ENCODE results near the gene FMO1. TPM values are rescaled to one million over a fixed set of nuclear protein-coding genes. Genes with fewer than 3 reads are reported as not detected.

Gene FMO1
- total RNA-seq, 1 experiment from 2014 or later, result not detected

DNA sequence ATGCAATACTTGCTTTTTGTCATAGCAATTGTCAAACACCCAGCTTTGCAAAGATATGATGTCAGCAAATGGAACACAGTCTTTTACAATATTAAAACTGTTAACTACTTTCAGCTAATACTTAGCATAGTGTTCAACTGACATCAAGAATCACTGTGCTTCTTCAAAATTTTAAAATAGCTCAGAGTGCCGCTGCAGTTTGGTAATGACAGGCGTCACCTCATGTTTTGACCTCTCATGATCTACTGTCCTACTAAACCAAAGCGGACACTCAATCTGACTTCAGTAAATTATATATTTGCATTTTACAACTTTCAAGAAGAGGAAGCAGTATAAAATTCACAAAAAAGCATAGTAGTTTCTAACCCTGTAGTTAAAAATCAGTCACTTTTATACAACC, 2.0 kb downstream of the FMO1 start:
- no peaks in the 10 kb centered on the region for H3K36me3 ChIP-seq
- H3K4me3 ChIP-seq, result no peak overlapping the region
- H3K4me1 ChIP-seq (replicated peaks), result no peaks in the 10 kb centered on the region
- no peak for DNase-seq (ENCODE audit: low read depth in 1 of 2, low spot score in 2 of 2)
- peaks cover 20% of the 10 kb centered on the region for H3K27me3 ChIP-seq (replicated peaks)
- no peaks in the 10 kb centered on the region for H3K9me3 ChIP-seq (replicated peaks)
- no peak overlapping the region for H3K27ac ChIP-seq

DNA sequence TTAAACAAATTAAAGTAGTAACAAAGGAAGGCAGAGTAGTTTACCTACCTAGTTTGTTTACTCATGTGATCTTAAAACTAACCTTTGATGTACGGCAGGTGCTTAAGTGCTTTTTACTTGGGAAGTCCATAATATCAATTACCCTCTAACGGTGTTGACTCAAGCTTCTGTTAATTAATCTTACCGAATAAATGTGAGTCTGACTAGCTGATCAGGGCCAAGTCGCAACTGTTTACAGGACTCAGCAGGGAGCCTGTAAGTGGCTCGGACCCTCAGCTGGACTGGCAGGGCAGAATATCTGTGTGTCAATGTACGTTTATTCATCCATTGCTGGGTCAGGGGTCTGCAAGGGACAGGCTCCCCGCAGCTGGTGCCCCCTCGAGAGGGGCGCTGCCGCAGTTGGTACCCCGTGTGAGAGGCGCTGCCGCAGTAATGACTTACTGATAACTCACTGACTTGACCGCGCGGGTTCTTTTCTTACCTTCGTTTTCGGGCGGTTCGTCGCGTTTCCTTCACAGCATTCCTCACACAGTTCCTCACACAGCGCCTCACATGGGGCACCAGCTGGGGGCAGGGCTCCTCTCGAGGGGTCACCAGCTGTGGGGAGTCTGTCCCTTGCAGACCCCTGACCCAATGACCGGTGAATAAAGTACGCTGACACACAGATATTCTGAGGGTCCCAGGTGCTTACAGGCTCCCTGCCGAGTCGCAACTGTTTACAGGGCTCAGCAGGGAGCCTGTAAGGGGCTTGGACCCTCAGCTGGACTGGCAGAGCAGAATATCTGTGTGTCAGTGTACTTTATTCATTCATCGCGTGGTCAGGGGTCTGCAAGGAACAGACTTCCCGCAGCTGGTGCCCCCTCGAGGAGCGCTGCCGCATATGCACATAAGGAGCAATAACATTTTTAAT, 3.0 kb downstream of the FMO1 start:
- peak in 1 of 2 experiments; percentile 18 for DNase-seq (ENCODE audit: low read depth in 1 of 2, low spot score in 2 of 2)
- H3K27ac ChIP-seq, result no peak overlapping the region

DNA sequence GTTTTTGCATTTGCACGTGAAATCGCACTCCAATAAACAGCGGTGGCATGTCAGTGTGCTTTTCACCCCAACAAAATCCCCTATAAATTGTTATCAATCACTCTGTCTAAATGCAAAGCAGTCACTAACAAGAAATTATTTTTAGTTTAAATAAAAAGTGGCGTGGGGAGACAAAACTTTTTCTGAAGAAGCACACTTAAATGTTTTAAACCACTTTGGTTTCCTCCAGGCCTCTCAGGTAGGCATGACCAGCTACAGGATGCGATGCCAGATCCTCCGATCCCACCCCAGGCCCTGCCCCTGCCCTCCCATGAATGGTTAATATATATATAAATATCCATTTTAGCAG, 3.6 kb downstream of the FMO1 start:
- DNase-seq (ENCODE audit: low read depth in 1 of 2, low spot score in 2 of 2), result no peak
- peaks cover 20% of the 10 kb centered on the region for H3K27me3 ChIP-seq (replicated peaks)
- no peaks in the 10 kb centered on the region for H3K4me1 ChIP-seq (replicated peaks)
- H3K4me3 ChIP-seq, result no peak overlapping the region; the same call in 1 of the 2 replicates
- no peaks in the 10 kb centered on the region for H3K36me3 ChIP-seq
- no peaks in the 10 kb centered on the region for H3K9me3 ChIP-seq (replicated peaks)
- H3K27ac ChIP-seq, result no peak overlapping the region

More for the DNA sequence above, 3.0 kb downstream of the FMO1 start:
- H3K4me3 ChIP-seq, result peak overlapping the region; percentile 39
- no peaks in the 10 kb centered on the region for H3K4me1 ChIP-seq (replicated peaks)
- no peaks in the 10 kb centered on the region for H3K9me3 ChIP-seq (replicated peaks)
- H3K36me3 ChIP-seq, result no peaks in the 10 kb centered on the region
- peaks cover 20% of the 10 kb centered on the region for H3K27me3 ChIP-seq (replicated peaks)

DNA sequence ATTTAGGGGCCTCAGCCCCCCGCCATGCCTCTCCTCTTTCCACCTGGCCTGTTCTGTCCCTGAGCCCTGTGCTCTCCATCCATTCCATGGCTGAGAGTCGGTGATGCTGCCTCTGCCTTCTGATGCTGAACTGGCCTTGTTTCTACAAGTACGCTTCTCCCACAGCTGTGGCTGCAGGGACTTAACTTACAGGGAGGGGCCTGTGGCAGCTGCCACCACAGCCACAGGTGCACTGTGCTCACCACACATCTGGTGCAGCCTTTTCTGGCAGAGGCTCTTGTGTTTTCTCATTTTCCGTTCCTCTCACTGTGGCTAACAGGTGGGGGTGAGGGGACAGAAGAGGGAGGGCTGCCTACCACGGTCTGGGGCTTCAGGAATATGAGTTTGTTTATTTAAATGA, 4.2 kb downstream of the FMO1 start:
- Histone ChIP-seq H3K4me3 (no peak overlapping the region), H3K36me3 (no peaks in the 10 kb centered on the region), H3K4me1 (replicated peaks) (no peaks in the 10 kb centered on the region), H3K27me3 (replicated peaks) (peaks cover 20% of the 10 kb centered on the region), H3K27ac (no peak overlapping the region), H3K9me3 (replicated peaks) (no peaks in the 10 kb centered on the region)
- no peak for DNase-seq (ENCODE audit: low read depth in 1 of 2, low spot score in 2 of 2)

DNA sequence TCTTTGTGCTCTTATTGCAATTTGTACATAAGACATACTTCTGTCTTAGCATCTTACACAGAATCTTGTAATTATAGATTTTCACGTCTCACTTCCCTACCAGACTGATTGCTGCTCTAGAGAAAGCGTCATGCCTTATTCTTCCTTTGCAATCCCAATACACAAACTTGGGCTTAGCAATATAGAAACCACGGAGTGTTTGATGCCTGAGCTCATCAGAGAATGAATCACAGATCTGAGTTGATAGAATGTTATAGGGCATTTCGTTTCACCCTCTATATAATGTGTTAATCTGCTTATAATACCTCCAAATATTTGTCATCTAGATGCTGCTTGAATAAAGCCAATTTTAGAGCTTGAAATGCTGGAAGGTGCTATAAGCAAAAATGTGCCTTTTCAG, 6.6 kb downstream of the FMO1 start:
- Histone ChIP-seq H3K36me3 (no peaks in the 10 kb centered on the region), H3K27me3 (replicated peaks) (peaks cover 9% of the 10 kb centered on the region), H3K27ac (no peak overlapping the region), H3K4me3 (no peak overlapping the region), H3K4me1 (replicated peaks) (no peaks in the 10 kb centered on the region), H3K9me3 (replicated peaks) (no peaks in the 10 kb centered on the region)
- no peak for DNase-seq (ENCODE audit: low read depth in 1 of 2, low spot score in 2 of 2)

DNA sequence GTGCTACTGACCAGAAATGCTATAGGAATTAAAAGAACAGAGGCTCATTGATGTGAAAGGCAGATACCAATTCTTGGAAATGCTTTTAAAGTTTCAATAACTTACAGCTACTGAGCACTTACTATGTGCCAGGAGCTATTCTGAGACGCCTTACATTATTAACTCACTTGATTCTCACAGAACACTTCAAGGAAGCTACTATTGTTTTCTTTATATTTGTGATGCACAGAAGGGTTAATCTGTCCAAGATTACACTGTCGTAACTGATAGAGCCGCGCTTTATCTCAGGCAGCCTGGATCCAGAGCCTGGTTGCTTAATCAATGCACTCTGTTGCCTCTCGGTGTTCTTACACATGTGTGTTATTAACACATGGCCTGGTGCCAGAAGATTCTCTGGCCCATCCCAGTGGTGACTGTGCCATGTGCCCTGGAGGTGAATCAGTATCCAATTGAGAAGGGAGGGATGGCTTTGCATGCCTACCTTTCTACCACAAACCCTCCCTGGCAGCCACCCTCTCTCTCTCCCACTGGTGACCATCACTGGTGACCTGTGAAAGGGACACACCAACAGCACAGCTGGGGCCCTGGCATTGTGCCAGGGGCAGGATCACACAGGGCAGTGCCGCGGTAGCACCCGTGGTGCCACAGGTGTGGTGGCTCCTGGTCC, 8.8 kb downstream of the FMO1 start:
- no peak overlapping the region for H3K27ac ChIP-seq
- no peaks in the 10 kb centered on the region for H3K4me1 ChIP-seq (replicated peaks)
- no peaks in the 10 kb centered on the region for H3K9me3 ChIP-seq (replicated peaks)
- no peaks in the 10 kb centered on the region for H3K36me3 ChIP-seq
- DNase-seq (ENCODE audit: low read depth in 1 of 2, low spot score in 2 of 2), result no peak
- no peak overlapping the region for H3K4me3 ChIP-seq
- no peaks in the 10 kb centered on the region for H3K27me3 ChIP-seq (replicated peaks)

DNA sequence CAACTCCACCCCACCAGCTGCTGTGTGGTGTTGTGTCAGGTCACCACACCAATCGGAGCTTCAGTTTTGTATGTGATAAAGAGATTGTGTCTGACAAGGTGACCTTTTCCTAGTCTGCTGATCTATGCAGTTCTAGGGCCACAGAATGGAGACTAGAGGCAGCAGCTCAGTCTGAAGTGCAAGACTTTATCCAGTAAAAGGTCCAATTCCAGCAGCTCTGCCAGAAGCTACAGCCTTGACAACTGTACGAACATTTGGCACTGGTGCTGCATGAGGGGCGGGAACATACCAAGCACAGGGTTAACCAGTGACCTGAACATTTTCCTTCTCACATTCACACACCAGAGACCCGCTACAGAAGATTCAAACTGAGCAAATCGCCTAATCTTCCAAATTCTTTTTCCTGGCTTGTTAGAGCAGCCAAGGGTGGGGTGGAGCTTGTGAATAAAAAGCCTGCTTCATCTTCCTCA, 9.3 kb downstream of the FMO1 start:
- Histone ChIP-seq H3K27me3 (replicated peaks) (no peaks in the 10 kb centered on the region), H3K36me3 (no peaks in the 10 kb centered on the region), H3K9me3 (replicated peaks) (no peaks in the 10 kb centered on the region), H3K4me1 (replicated peaks) (no peaks in the 10 kb centered on the region), H3K27ac (no peak overlapping the region), H3K4me3 (no peak overlapping the region)
- DNase-seq (ENCODE audit: low read depth in 1 of 2, low spot score in 2 of 2), result no peak

DNA sequence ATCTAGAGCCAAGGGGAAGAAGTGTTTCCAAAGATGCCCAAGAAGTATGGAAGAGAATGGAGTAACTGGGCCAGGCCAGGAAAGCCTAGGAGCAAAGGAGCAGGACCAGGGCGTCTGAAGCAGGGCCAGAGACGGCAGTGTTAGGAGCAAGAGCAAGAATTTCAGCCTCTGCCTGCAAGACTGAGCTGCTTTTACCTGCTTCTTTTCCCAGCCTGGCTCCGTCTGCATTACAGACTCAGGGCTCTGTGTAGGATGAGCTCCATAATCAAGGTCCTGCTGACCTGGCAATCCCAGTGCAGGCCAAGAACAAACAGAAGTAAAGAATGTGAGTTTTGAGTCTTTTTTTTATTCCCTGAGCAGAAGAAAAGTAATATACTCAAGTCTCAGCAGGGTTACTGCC, 10.1 kb downstream of the FMO1 start:
- Histone ChIP-seq H3K4me3 (no peak overlapping the region), H3K9me3 (replicated peaks) (no peaks in the 10 kb centered on the region), H3K27me3 (replicated peaks) (no peaks in the 10 kb centered on the region), H3K27ac (no peak overlapping the region), H3K4me1 (replicated peaks) (no peaks in the 10 kb centered on the region), H3K36me3 (no peaks in the 10 kb centered on the region)
- no peak for DNase-seq (ENCODE audit: low read depth in 1 of 2, low spot score in 2 of 2)

DNA sequence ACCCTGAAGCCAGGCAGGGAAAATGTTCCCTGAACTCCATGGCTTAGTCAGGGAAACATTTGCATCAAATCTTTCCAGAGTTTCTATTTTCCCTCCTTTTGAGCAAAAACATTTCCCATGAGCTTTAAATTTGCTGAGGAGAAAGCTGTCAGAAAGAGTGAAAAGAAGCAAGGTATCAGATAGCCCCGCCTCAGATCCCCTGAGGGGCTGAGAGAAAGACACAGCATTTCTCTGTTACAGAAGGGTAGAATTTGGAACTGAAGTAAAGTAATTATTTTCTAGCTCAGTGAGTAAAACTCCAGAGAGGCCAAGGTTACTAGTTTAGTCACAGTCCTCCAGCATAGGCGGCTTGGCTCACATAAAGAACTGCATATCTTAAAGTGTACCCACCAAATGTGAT, 10.6 kb downstream of the FMO1 start:
- H3K36me3 ChIP-seq, result no peaks in the 10 kb centered on the region
- H3K27me3 ChIP-seq (replicated peaks), result no peaks in the 10 kb centered on the region
- H3K4me1 ChIP-seq (replicated peaks), result no peaks in the 10 kb centered on the region
- H3K4me3 ChIP-seq, result no peak overlapping the region
- no peaks in the 10 kb centered on the region for H3K9me3 ChIP-seq (replicated peaks)
- no peak overlapping the region for H3K27ac ChIP-seq
- DNase-seq (ENCODE audit: low read depth in 1 of 2, low spot score in 2 of 2), result no peak

DNA sequence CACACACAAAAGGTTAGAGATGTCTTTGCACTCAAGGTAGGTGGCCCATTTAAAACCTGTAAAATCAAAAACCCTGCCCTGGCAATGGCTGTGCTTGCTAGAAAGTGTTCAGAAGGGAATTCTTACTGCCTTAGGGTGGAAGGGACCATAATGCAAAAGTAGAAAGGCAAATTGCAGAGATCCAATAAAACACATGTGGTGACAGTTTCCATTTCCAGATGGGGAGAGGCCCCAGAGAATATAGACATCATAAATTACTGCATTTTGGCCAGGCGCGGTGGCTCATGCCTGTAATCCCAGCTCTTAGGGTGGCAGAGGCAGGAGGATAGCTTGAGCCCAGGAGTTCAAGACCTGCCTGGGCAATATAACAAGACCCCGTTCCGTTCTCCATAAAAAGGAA, 13.0 kb downstream of the FMO1 start:
- H3K4me1 ChIP-seq (replicated peaks), result no peaks in the 10 kb centered on the region
- no peaks in the 10 kb centered on the region for H3K27me3 ChIP-seq (replicated peaks)
- no peaks in the 10 kb centered on the region for H3K36me3 ChIP-seq
- no peak overlapping the region for H3K4me3 ChIP-seq
- no peak for DNase-seq (ENCODE audit: low read depth in 1 of 2, low spot score in 2 of 2)
- no peaks in the 10 kb centered on the region for H3K9me3 ChIP-seq (replicated peaks)
- no peak overlapping the region for H3K27ac ChIP-seq

DNA sequence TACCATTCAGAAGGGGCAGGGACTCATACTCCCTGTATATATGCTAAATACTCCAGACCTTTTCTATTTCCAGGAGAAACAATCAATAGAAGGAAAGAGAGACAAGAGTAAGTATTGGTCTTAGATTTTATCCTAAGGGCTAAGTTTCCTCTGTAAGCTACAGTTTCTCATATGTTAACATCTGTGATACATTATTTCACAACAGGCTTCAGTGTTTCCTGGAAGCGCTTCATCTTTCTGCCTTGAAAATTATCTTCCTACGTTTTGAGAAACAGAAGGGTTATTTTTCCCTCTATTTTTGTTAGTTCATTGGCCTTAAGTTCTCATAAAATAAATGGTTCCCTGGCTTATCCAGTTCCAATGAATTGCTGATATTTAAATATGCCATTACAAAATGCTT, 15.6 kb downstream of the FMO1 start:
- DNase-seq (ENCODE audit: low read depth in 1 of 2, low spot score in 2 of 2), result no peak

DNA sequence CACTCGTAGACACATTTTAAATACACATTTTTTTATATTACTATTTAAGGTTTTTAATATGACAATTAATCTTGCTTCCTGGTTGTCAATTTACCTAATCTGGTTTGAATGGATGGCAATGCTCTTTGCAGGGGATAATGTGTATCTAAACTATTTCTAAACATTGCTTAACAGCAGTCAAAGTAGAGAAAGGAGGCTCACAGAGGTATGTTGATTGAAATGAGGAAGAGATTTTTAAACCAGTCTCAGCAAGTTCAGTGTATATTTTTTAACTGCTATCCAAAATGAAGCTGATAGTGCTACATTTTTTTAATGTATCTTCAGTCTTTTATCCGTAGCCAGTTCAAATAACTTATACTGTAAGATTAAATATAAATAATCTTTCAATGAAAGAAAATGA, 17.4 kb downstream of the FMO1 start:
- DNase-seq (ENCODE audit: low read depth in 1 of 2, low spot score in 2 of 2), result no peak
- H3K27ac ChIP-seq, result no peak overlapping the region
- no peak overlapping the region for H3K4me3 ChIP-seq
- H3K9me3 ChIP-seq (replicated peaks), result no peaks in the 10 kb centered on the region
- no peaks in the 10 kb centered on the region for H3K36me3 ChIP-seq
- 0 out of 2 replicates have a peak, but pooled peaks cover 4% of the 10 kb centered on the region for H3K27me3 ChIP-seq (replicated peaks)
- H3K4me1 ChIP-seq (replicated peaks), result no peaks in the 10 kb centered on the region

More for the DNA sequence above, 15.6 kb downstream of the FMO1 start:
- 0 out of 2 replicates have a peak, but pooled peaks cover under 1% of the 10 kb centered on the region for H3K27me3 ChIP-seq (replicated peaks)
- no peaks in the 10 kb centered on the region for H3K9me3 ChIP-seq (replicated peaks)
- no peak overlapping the region for H3K4me3 ChIP-seq
- no peaks in the 10 kb centered on the region for H3K4me1 ChIP-seq (replicated peaks)
- no peak overlapping the region for H3K27ac ChIP-seq
- H3K36me3 ChIP-seq, result no peaks in the 10 kb centered on the region

DNA sequence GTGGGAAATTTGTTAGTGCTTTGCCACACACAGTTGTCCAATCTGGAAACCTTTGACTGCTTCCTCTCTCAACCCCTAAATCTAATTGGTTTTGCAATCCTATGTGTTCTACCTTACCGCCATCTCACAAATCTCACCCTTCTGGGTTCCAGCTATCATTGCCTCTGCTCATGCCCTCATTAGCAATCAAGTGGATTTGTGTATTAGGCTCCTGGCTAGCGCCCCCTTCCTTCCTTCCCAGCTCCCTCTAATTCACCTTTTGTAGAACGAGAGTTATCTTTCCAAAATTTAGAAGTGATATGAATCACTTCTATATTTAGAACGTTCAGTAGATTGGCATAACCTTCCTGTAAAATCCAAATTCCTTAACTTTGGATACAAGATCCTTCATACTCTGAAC, 18.6 kb downstream of the FMO1 start:
- H3K27me3 ChIP-seq (replicated peaks), result 0 out of 2 replicates have a peak, but pooled peaks cover 4% of the 10 kb centered on the region

DNA sequence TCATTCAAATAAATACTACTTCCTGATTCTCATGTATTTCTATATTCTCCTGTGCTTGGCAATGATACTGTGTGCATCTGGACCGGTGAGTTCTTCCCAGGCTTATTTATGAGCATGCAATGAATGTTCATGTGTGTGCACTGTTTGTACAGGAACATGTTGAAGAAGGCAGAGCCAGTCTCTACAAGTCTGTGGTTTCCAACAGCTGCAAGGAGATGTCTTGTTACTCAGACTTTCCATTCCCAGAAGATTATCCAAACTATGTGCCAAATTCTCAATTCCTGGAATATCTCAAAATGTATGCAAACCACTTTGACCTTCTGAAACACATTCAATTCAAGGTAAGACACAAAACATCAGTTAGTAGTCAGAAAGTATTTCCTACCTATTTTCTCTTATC, 19.1 kb downstream of the FMO1 start:
- H3K4me1 ChIP-seq (replicated peaks), result no peaks in the 10 kb centered on the region
- H3K36me3 ChIP-seq, result no peaks in the 10 kb centered on the region
- H3K9me3 ChIP-seq (replicated peaks), result no peaks in the 10 kb centered on the region
- H3K27me3 ChIP-seq (replicated peaks), result 0 out of 2 replicates have a peak, but pooled peaks cover 4% of the 10 kb centered on the region
- no peak overlapping the region for H3K4me3 ChIP-seq
- no peak for DNase-seq (ENCODE audit: low read depth in 1 of 2, low spot score in 2 of 2)
- no peak overlapping the region for H3K27ac ChIP-seq

More for the DNA sequence above, 18.6 kb downstream of the FMO1 start:
- Histone ChIP-seq H3K36me3 (no peaks in the 10 kb centered on the region), H3K27ac (no peak overlapping the region), H3K4me1 (replicated peaks) (no peaks in the 10 kb centered on the region), H3K4me3 (no peak overlapping the region), H3K9me3 (replicated peaks) (no peaks in the 10 kb centered on the region)
- DNase-seq (ENCODE audit: low read depth in 1 of 2, low spot score in 2 of 2), result no peak

All from SJSA1 (cell line).